ENCODE measurements around the gene SLC39A6.
"Not testable (repeated sequence)": the region's sequence is repeated elsewhere in the genome, so short reads cannot be mapped to it uniquely, and the experiment has no call there.

Gene SLC39A6

DNA sequence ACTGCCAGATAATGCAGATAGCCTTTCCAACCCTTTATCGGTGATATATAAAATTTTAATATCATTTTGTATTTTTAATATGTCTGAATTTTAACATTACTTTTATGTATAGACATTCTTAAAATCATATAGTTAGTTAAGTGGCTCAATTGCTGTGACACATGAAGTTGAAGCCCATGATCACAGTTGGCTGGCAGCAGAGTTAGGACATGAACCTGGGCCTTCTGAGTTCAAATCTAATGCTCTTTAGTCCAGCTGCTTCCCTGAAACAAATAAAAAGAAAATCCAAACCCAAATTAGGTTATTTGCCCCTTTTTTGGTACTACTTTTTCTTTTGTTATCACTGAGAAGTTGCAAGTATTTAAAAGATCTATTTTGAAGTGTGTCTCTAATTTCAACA is 6.1 kb upstream of the SLC39A6 start:
- DNase-seq, result no peak

GRCh38 chr18:36132756-36133155 is 3.6 kb upstream of the SLC39A6 start:
- no peak for DNase-seq

- no peak for DNase-seq
Measured at GRCh38 chr18:36131692-36132483, 2.7 kb upstream of the SLC39A6 start.

GRCh38 chr18:36130883-36131653 is 1.9 kb upstream of the SLC39A6 start:
- no peak for DNase-seq

GRCh38 chr18:36130039-36130831 is 1.1 kb upstream of the SLC39A6 start:
- DNase-seq, result no peak

DNA sequence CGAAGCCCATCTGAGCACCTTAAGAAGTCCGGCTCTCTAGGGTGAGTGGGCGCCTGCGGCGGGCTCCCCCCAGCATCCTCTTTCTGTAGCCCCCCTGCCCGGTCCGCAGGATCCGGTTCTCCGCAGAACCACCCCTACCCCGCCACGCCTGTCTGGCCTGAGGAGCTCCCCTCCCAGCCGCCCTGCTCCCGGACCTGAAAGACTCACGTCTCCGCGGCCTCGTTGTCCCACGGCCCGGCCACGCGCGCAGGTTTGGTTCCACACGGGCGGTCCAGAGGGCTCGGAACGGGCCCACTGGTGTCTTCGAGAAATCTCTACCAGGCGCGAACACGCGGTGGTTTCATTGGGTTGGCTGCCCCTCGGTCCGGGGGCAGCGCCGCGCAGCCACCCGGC is 237 bp downstream of the SLC39A6 start:
- DNase-seq, result no peak

DNA sequence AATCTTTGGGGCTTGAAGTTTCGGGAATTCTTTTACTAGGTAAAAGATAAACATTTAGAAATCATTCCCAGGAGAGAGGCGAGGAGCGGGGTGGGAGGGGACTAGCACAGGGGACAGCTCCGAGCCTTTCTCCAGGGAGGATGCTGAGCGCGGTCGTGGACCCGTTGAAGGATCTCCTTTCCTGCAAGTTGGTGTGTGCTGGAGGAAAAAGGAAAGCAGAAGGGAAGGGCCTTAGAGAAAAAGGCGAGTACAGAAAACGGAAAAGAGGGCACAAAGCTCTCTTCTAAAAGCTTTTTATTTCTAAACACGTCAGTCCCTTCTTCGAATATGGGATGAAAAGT is 640 bp downstream of the SLC39A6 start:
- no peak for DNase-seq

- DNase-seq, result no peak
Measured at GRCh38 chr18:36127836-36128529, 1.2 kb downstream of the SLC39A6 start.

- no peak for DNase-seq
Measured at GRCh38 chr18:36126668-36127067, 2.5 kb downstream of the SLC39A6 start.

- no peak for DNase-seq
Measured at GRCh38 chr18:36124841-36125240, 4.3 kb downstream of the SLC39A6 start.

DNA sequence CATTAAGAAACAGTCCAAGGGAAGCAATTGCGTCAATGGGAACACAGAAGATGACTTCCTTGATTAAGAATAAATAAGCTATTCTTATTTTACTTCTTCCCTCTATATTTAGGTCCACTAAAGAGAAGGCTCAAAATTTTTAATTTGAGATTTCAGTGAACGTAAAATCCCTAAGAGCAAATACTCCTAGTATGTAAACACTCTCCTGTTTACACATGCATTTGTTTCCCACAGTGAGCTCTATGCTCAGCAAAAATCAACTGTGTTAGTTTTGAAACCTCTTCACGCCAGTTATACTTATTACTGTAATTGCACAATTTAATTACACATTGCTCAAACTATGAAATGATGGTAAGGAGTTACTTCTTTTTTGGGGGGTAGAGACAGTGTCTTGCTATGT is 8.8 kb downstream of the SLC39A6 start:
- no peak for DNase-seq

DNA sequence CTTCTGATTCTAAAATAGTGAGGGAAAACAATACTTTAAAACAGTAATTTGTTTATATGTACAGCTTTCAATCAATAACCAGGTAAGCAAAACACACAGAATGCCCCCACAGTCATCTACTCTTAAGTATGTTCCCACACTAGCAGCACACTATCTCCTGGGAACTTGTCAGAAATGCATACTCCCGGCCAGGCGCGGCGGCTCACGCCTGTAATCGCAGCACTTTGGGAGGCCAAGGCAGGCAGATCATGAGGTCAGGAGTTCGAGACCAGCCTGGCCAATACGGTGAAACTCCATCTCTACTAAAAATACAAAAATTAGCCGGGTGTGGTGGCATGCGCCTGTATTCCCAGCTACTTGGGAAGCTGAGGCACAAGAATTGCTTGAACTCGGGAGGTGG is 12.4 kb downstream of the SLC39A6 start:
- not testable (repeated sequence) for DNase-seq

DNA sequence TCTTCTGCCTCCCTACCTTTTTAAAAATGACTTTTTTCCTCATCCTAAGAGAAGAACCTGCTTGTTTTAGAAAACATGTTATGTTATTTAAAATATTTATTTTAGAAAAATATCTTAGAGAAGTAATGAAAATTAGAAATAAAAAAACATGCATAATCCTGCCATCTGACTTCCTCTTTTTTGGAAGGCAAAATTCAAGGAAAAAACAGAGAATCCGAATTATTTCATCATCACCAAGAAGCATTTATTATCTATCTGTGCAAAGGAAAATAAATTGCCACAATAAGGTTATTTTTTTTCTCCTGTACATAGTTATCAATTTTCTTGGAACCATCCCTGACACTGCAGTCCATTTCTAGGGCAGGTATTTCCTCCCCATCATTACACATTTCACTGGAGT is 14.4 kb downstream of the SLC39A6 start:
- no peak for DNase-seq

- DNase-seq, result no peak
Measured at GRCh38 chr18:36114251-36114650, 14.9 kb downstream of the SLC39A6 start.

DNA sequence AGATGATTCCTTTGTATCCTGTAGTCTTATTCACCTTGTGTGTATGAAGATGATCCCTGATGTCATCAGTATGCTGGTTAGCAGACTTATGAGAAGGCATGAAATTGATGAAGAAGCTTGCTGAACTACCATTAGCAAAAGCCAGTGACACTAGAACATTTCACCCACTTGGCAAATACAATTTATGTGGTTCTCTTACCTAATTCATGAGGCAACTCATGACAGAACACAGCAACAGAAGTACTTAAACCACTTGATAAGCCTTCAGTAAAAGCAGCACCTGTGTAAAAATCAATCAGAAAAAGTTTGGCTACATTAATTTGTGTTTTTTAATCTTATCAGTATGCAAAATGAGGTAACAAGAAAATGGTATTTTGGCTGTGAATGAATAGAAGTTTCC is 16.8 kb downstream of the SLC39A6 start:
- no peak for DNase-seq

GRCh38 chr18:36109737-36110136 is 19.4 kb downstream of the SLC39A6 start:
- no peak for DNase-seq

- no peak for DNase-seq
Measured at GRCh38 chr18:36108601-36109000, 20.5 kb downstream of the SLC39A6 start.

GRCh38 chr18:36108196-36108595 is 20.9 kb downstream of the SLC39A6 start:
- no peak for DNase-seq

GRCh38 chr18:36107477-36107876 is 21.7 kb downstream of the SLC39A6 start:
- no peak for DNase-seq

- DNase-seq, result no peak
Measured at GRCh38 chr18:36104749-36105148, 24.4 kb downstream of the SLC39A6 start.

- DNase-seq, result no peak
Measured at GRCh38 chr18:36101943-36102342, 27.2 kb downstream of the SLC39A6 start.

GRCh38 chr18:36099311-36099710 is 29.8 kb downstream of the SLC39A6 start:
- DNase-seq, result no peak

DNA sequence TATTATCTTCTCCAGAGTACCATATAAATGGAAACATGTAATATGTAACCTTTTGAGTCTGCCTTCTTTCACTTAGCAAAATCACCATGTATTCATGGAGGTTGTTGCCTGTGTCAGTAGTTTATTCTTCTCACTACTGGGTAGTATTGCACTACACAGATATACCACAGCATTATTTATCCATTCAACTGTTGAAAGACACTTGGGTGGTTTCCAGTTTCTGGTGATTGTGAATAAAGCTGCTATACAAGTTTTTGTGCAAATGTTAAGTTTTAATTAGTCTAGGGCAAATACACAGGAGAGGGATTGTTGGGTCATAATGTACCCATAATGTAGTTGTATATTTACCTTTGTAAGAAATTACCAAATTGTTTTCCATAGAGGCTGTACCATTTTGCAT is 32.2 kb downstream of the SLC39A6 start:
- no peak for DNase-seq
